DOHH2 (cell line): ENCODE data around the gene TXNDC2.

Experiments
- H3F3A ChIP-seq: fragments of 200-600 bp; sonication (generic), shearing (Covaris generic); 2 replicates; pipeline ENCODE4 v1.6.0; 2016; ENCODE audit warnings: antibody characterized with exemption, mild to moderate bottlenecking; ENCODE audit not compliant: control insufficient read depth, insufficient read depth
- H3K27ac ChIP-seq: fragments of 200-600 bp; sonication (generic); 2 replicates; pipeline ENCODE4 v1.5.1; 2014; ENCODE audit warnings: low read depth, mild to moderate bottlenecking, low read length, moderate library complexity
- H3K27me3 ChIP-seq: fragments of 200-600 bp; sonication (generic); 2 replicates; pipeline ENCODE4 v1.6.1; 2014; ENCODE audit warnings: mild to moderate bottlenecking, low read length, mixed read lengths; ENCODE audit not compliant: control insufficient read depth
- H3K36me3 ChIP-seq: fragments of 200-600 bp; sonication (generic); 2 replicates; pipeline ENCODE4 v1.6.1; 2014; ENCODE audit warnings: mild to moderate bottlenecking, low read length, moderate library complexity, mixed read lengths; ENCODE audit not compliant: control insufficient read depth
- H3K4me1 ChIP-seq: fragments of 200-600 bp; sonication (generic); 2 replicates; pipeline ENCODE4 v1.6.1; 2014; ENCODE audit warnings: mild to moderate bottlenecking, low read length, mixed read lengths; ENCODE audit not compliant: control insufficient read depth
- H3K4me2 ChIP-seq: fragments of 200-600 bp; sonication (generic); 2 replicates; pipeline ENCODE4 v1.6.0; 2014; ENCODE audit warnings: mild to moderate bottlenecking, low read length, moderate library complexity
- H3K4me3 ChIP-seq: fragments of 200-600 bp; sonication (generic); 2 replicates; pipeline ENCODE4 v1.5.1; 2014; ENCODE audit warnings: mild to moderate bottlenecking, low read length, mixed read lengths
- H3K79me2 ChIP-seq: fragments of 200-600 bp; sonication (generic); 2 replicates; pipeline ENCODE4 v1.6.1; 2014; ENCODE audit warnings: mild to moderate bottlenecking, low read length, mixed read lengths; ENCODE audit not compliant: control insufficient read depth
- H3K9me2 ChIP-seq: fragments of 200-600 bp; sonication (generic); replicated peaks from 2 replicates; pipeline ENCODE4 v1.6.1; 2014; ENCODE audit warnings: mild to moderate bottlenecking, low read length, mixed read lengths; ENCODE audit not compliant: control insufficient read depth
- H3K9me3 ChIP-seq: fragments of 200-600 bp; sonication (generic); 2 replicates; pipeline ENCODE4 v1.6.1; 2014; ENCODE audit warnings: antibody characterized with exemption, low read length, mixed read lengths; ENCODE audit not compliant: control insufficient read depth, insufficient read depth
- H4K20me1 ChIP-seq: fragments of 200-600 bp; sonication (generic); 2 replicates; pipeline ENCODE4 v1.6.0; 2014; ENCODE audit warnings: low read depth, mild to moderate bottlenecking, antibody characterized with exemption, low read length, moderate library complexity; ENCODE audit not compliant: control insufficient read depth, insufficient read depth
- CTCF ChIP-seq: fragments of 200-600 bp; sonication (generic); IDR thresholded peaks from one replicate; pipeline ENCODE4 v1.5.1; 2014; ENCODE audit warnings: antibody characterized with exemption, mild to moderate bottlenecking, low read depth, low read length; ENCODE audit not compliant: poor library complexity, severe bottlenecking
- EZH2phosphoT487 ChIP-seq: fragments of 200-600 bp; sonication (generic); IDR thresholded peaks from 2 replicates; pipeline ENCODE4 v1.6.1; 2017; ENCODE audit warnings: borderline replicate concordance, mild to moderate bottlenecking, antibody characterized with exemption, low read length, moderate library complexity, mixed read lengths

TXNDC2 gene

GRCh38 chr18:9927392-9928063 lies 41.8 kb downstream of the TXNDC2 start:
- Histone ChIP-seq H3K4me3 (no peak overlapping the region), H3K27me3 (no peaks in the 10 kb centered on the region), H3K36me3 (peaks cover 24% of the 10 kb centered on the region), H3F3A (no peaks in the 10 kb centered on the region), H3K4me2 (peak overlapping the region; percentile 29), H3K4me1 (peaks cover 46% of the 10 kb centered on the region), H3K79me2 (peaks cover 100% of the 10 kb centered on the region), H3K27ac (no peak overlapping the region), H3K9me3 (no peaks in the 10 kb centered on the region), H4K20me1 (peaks cover 56% of the 10 kb centered on the region), H3K9me2 (no peaks in the 10 kb centered on the region)
- no peak for TF ChIP-seq EZH2phosphoT487
- no peak for TF ChIP-seq CTCF

GRCh38 chr18:9928646-9929259 lies 43.0 kb downstream of the TXNDC2 start:
- peaks cover 100% of the 10 kb centered on the region for H3K79me2 ChIP-seq
- no peak overlapping the region for H3K27ac ChIP-seq
- no peaks in the 10 kb centered on the region for H3K27me3 ChIP-seq
- no peak overlapping the region for H3K4me2 ChIP-seq
- no peak overlapping the region for H3K4me3 ChIP-seq
- H3K4me1 ChIP-seq, result peaks cover 34% of the 10 kb centered on the region
- H3F3A ChIP-seq, result no peaks in the 10 kb centered on the region
- H4K20me1 ChIP-seq, result peaks cover 50% of the 10 kb centered on the region
- H3K9me2 ChIP-seq, result no peaks in the 10 kb centered on the region
- H3K36me3 ChIP-seq, result peaks cover 36% of the 10 kb centered on the region
- no peaks in the 10 kb centered on the region for H3K9me3 ChIP-seq
- no peak for TF ChIP-seq EZH2phosphoT487
- TF ChIP-seq CTCF, result no peak

GRCh38 chr18:9930299-9930884 lies 44.6 kb downstream of the TXNDC2 start:
- Histone ChIP-seq H3K79me2 (peaks cover 96% of the 10 kb centered on the region), H4K20me1 (peaks cover 42% of the 10 kb centered on the region)

More at GRCh38 chr18:9930299-9930884, 44.6 kb downstream of the TXNDC2 start:
- H3K36me3 ChIP-seq, result peaks cover 40% of the 10 kb centered on the region
- H3F3A ChIP-seq, result no peaks in the 10 kb centered on the region
- peaks cover 23% of the 10 kb centered on the region for H3K4me1 ChIP-seq
- TF ChIP-seq CTCF (no peak), EZH2phosphoT487 (no peak)
- no peak overlapping the region for H3K4me2 ChIP-seq
- no peaks in the 10 kb centered on the region for H3K27me3 ChIP-seq
- H3K27ac ChIP-seq, result no peak overlapping the region
- H3K9me2 ChIP-seq, result no peaks in the 10 kb centered on the region
- H3K9me3 ChIP-seq, result no peaks in the 10 kb centered on the region
- H3K4me3 ChIP-seq, result no peak overlapping the region
